Naive thymus-derived CD8-positive, alpha-beta T cell (primary cell): ENCODE results near the gene PTPN9. TPM values are rescaled to one million over a fixed set of nuclear protein-coding genes. Genes with fewer than 3 reads are reported as not detected.

Experiments used
- ATAC-seq, 2 donors: fragments of 150-1000 bp; cut with Tn5 transposase in 1 of 2; sonication (Bioruptor Pico), chemical (Tn5 transposase) in 1 of 2; 1 replicate in 1 of 2; 2 replicates in 1 of 2; pipeline ENCODE4 v1.10.0; 2021; ENCODE audit warnings: mild to moderate bottlenecking in 2 of 2, moderate library complexity in 2 of 2
- POLR2A ChIA-PET: fragments of 350-600 bp; sonication (Branson Sonifier 250); formaldehyde crosslinking; loops from one replicate; lab custom pipeline; 2021; ENCODE audit warnings: antibody characterized with exemption; lab: Charles Lee
- DNase-seq, 10 donors: peaks; one replicate each; pipeline versions ENCODE4 v3.0.0 to v3.0.0-alpha.2; 2020 to 2022
- H3K27ac Mint-ChIP-seq, 10 donors: one replicate each; pipeline ENCODE4 v1.8.0; 2020 to 2022; ENCODE audit warnings: mild to moderate bottlenecking in 10 of 10, mixed read lengths in 10 of 10, moderate library complexity in 4 of 10, inconsistent platforms in 1 of 10
- H3K27me3 Mint-ChIP-seq, 5 donors: one replicate each; pipeline ENCODE4 v1.8.0; 2021 to 2022; ENCODE audit warnings: mixed read lengths in 5 of 5
- H3K36me3 Mint-ChIP-seq, 3 donors: one replicate each; pipeline ENCODE4 v1.8.0; 2020 to 2022; ENCODE audit warnings: mixed read lengths in 3 of 3, mild to moderate bottlenecking in 2 of 3, inconsistent platforms in 1 of 3
- H3K4me1 Mint-ChIP-seq, 4 donors: one replicate each; pipeline ENCODE4 v1.8.0; 2021 to 2022; ENCODE audit warnings: mixed read lengths in 4 of 4
- H3K4me3 Mint-ChIP-seq, 10 donors: one replicate each; pipeline ENCODE4 v1.8.0; 2020 to 2022; ENCODE audit warnings: mild to moderate bottlenecking in 10 of 10, mixed read lengths in 10 of 10, moderate library complexity in 6 of 10, inconsistent platforms in 1 of 10
- H3K9me3 Mint-ChIP-seq, 9 donors: one replicate each; pipeline ENCODE4 v1.8.0; 2020 to 2022; ENCODE audit warnings: mixed read lengths in 9 of 9, mild to moderate bottlenecking in 3 of 9, inconsistent platforms in 1 of 9, moderate library complexity in 1 of 9
- polyA plus RNA-seq, 3 donors: library from polyadenylated mRNA; unstranded; fragments of 300-500 nt; fragmentation: Illumina TruSeq; gene quantifications; one replicate each; pipeline ENCODE4 v1.2.3, GENCODE V29; 2021
- total RNA-seq, 8 experiments: library from RNA in 2 of 8; stranded (reverse) in 2 of 8; gene quantifications; one replicate each; pipeline ENCODE4 v1.2.3 and lab custom pipeline; 2021 to 2026

PTPN9 gene
- 10 to 100 TPM; 10.1 to 14.0 TPM for total RNA-seq
- polyA plus RNA-seq, result 10 to 100 TPM; 12.9 to 19.6 (median 18.2) TPM
- 13.8 to 40.3 (median 25.1) reads per million in 6 experiments for total RNA-seq (lab: John Stamatoyannopoulos, UW)

DNA sequence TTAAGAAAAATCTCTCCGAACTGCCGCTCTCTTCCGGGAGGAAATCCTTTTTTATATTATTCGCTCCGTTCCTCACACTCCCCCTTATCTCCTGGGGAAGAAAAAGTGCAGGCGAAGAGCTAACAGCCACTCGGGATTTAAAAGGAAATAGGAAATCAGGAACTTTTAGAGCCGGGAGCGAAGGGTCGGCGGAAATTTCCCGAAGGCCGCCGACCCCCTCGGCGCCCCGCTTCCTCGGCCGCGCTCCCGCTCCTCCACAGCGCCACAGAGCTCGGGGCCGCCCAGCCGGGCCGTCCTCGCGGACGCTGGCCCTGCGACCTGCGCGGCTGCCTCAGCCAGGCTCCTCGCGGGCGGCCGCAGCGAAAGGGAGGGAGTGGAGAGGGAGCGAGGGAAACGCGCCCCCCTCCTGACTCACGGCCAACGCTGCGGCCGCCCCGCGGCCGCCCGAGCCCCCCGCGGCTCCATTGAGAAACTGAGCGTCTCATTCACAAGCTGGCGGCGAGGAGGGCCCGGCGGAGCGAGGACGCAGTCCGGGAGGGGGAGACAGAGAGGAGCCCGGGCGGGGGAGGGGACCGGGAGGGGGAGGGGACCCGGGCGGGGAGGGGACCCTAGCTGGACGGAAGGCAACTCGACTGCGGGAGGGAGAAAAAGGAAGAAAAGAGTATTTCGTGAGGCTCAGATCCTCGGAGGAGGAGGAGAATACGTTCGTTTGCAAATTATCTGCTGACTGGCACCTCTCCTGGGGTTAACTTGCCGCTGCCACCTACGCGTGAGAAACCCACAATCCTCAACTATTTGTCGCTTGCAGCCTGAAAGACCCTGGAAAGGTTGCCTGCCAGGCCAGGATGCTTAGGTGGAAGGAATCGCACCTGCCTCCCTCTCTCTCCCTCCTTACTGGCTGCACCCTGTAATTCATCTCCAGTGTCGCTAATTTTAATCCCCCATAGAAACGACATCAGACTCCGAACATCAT is at the start of gene PTPN9:
Gene PTPN9, minus strand, starts transcription at position 368 of the 973 bp plus-strand sequence. CDS start 539 bp downstream, outside the sequence.
- peak within 1 kb of the TSS; percentile 88 to 95 (median 92) for H3K27ac Mint-ChIP-seq
- peak; percentile 80 to 84 for ATAC-seq
- DNase-seq, result peak; percentile 33 to 82 (median 60)
- H3K9me3 Mint-ChIP-seq, result no peaks in the 10 kb centered on the region
- POLR2A ChIA-PET, result interaction anchor here (0.5 to 3.3 kb wide), 10 partner anchors 18 to 211 kb away, joined by 3 to 38 read pairs (median 5); partner anchors contain the start of genes IMP3, SIN3A and SNUPN
- peaks cover 13 to 28% (median 22%) of the 10 kb centered on the region in 4 donors for H3K4me1 Mint-ChIP-seq
- no peaks in the 10 kb centered on the region for H3K27me3 Mint-ChIP-seq
- H3K36me3 Mint-ChIP-seq, result no peaks in the 10 kb centered on the region
- peak within 1 kb of the TSS; percentile 91 to 96 (median 92) for H3K4me3 Mint-ChIP-seq

DNA sequence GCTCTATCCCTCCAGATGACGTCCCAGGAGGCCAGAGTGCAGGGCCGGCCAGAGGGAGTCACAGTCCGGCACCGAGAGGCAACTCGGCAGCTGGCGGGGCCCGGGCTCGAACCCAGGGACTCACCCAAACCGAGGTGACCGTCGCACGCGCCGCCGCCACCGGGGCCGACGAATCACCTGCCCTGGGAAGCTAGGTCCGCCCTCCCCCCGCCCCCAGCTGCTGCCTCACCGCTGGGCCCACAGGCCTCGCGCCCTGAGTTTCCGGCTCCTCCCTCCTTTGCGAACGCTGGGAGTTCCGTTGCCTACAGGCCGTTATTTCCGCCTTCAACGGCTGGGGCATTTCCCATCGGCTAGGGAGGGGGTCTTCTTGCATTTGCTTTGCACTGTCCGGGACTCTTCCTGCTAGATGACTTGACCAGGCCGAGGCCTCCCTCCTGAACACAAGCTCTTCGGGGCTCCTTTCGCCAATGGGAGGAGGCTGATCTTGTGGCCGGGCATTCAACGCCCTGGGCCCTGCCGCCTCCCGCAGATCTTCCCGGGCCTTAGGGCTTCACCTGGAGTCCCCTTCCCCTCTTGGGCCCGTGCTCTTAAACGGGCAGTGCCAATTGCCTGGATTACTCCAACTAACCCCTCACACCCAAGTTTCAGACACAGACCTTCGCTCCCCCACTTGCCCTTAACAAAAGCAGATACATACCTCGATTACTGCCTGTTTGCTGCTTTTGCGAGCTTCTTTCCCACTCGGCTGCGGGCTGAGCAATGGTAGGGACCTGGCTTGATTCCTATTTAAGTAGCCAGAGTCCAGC is 46.6 kb upstream of the PTPN9 start, which contains the start of gene SNUPN:
Gene SNUPN, minus strand, starts transcription at position 184 of the 806 bp plus-strand sequence. CDS start 4,674 bp downstream, outside the sequence.
- H3K36me3 Mint-ChIP-seq, result peaks cover 0 to 10% (median 0%) of the 10 kb centered on the region in 3 donors
- H3K27ac Mint-ChIP-seq, result peak within 1 kb of the TSS; percentile 91 to 100 (median 98)
- POLR2A ChIA-PET, result interaction anchor here (0.6 to 5.1 kb wide), 14 partner anchors 10 to 277 kb away, joined by 3 to 143 read pairs (median 8); partner anchors contain the start of genes IMP3, MAN2C1, PTPN9 and SIN3A
- H3K4me3 Mint-ChIP-seq, result peak within 1 kb of the TSS; percentile 90 to 100 (median 96)
- ATAC-seq (peak; percentile 89 to 92), DNase-seq (peak; percentile 83 to 96 (median 90))
- H3K27me3 Mint-ChIP-seq, result no peaks in the 10 kb centered on the region
- peaks cover 16 to 39% (median 32%) of the 10 kb centered on the region in 4 donors for H3K4me1 Mint-ChIP-seq
- H3K9me3 Mint-ChIP-seq, result no peaks in the 10 kb centered on the region

- no peaks in the 10 kb centered on the region for H3K27me3 Mint-ChIP-seq
Measured at GRCh38 chr15:75622505-75622904, 43.4 kb upstream of the PTPN9 start.

GRCh38 chr15:75620841-75621391 is 41.8 kb upstream of the PTPN9 start:
- Mint-ChIP-seq H3K36me3 (peaks cover 0 to 50% (median 11%) of the 10 kb centered on the region in 3 donors), H3K4me1 (peaks cover 17 to 39% (median 32%) of the 10 kb centered on the region in 4 donors), H3K4me3 (peak overlapping the region in 4 of 10 donors; percentile 2 to 60 (median 15)), H3K27ac (peak overlapping the region in 9 of 10 donors; percentile 12 to 86 (median 57)), H3K27me3 (no peaks in the 10 kb centered on the region), H3K9me3 (no peaks in the 10 kb centered on the region)
- no peak for ATAC-seq
- DNase-seq, result no peak
- POLR2A ChIA-PET, result interaction anchor here (0.5 to 1.6 kb wide), 4 partner anchors 14 to 43 kb away, joined by 3 to 7 read pairs (median 4); partner anchors contain the start of genes IMP3 and PTPN9

More at GRCh38 chr15:75622505-75622904, 43.4 kb upstream of the PTPN9 start:
- ATAC-seq, result no peak
- no peak for DNase-seq
- POLR2A ChIA-PET, result no interaction called here
- no peaks in the 10 kb centered on the region for H3K9me3 Mint-ChIP-seq
- peaks cover 19 to 46% (median 39%) of the 10 kb centered on the region in 4 donors for H3K4me1 Mint-ChIP-seq
- peak overlapping the region in 9 of 10 donors; percentile 12 to 83 (median 57) for H3K27ac Mint-ChIP-seq
- H3K36me3 Mint-ChIP-seq, result peaks cover 0 to 35% (median 7%) of the 10 kb centered on the region in 3 donors
- peak overlapping the region in 4 of 10 donors; percentile 4 to 35 (median 8) for H3K4me3 Mint-ChIP-seq

DNA sequence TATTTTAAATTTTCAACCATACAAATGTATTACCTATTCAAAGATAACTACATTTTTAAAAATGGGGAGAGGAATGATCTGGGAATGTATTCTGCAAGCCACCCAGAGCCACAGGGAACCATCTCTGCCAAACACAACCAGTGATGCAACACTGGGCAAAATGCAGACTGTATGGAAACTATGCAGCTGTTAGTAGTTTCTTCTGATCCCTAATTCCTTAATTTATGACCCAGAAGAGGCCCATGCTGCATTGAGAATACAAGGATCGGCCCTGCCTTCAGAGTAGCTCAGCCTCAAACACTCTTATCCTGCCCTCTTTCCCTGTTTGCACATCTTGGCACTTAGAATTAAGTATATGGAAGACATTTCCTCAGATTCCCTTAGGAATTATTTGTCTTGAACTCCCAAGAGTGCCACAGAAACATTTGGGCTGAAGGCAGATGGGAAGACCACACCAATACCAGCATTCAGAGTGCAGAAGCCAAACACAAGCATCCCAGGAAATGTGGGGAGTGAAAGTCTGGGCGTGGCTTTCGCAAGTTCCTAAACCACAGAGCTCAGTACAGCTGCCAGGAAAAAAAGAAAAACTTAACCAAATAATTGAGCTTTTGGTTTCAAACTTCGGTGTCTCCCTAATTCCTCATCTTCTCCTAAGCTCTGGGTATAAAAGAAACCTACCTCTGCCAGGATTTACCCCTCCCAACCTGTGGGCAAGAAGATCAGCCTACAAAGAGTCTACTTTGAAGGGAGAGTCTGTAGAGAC is 41.1 kb upstream of the PTPN9 start:
- ATAC-seq (no peak), DNase-seq (no peak)
- POLR2A ChIA-PET, result interaction anchor here (0.5 to 1.6 kb wide), 4 partner anchors 13 to 42 kb away, joined by 3 to 7 read pairs (median 4); partner anchors contain the start of genes IMP3 and PTPN9
- Mint-ChIP-seq H3K4me3 (peak overlapping the region in 3 of 10 donors; percentile 38 to 45 (median 44)), H3K27ac (peak overlapping the region in 9 of 10 donors; percentile 12 to 89 (median 67)), H3K9me3 (no peaks in the 10 kb centered on the region), H3K36me3 (peaks cover 0 to 56% (median 14%) of the 10 kb centered on the region in 3 donors), H3K4me1 (peaks cover 15 to 37% (median 30%) of the 10 kb centered on the region in 4 donors), H3K27me3 (no peaks in the 10 kb centered on the region)

GRCh38 chr15:75616766-75617165 is 37.7 kb upstream of the PTPN9 start:
- DNase-seq (no peak), ATAC-seq (no peak)
- peaks cover 0 to 89% (median 23%) of the 10 kb centered on the region in 3 donors for H3K36me3 Mint-ChIP-seq
- H3K4me1 Mint-ChIP-seq, result peaks cover 14 to 17% (median 17%) of the 10 kb centered on the region in 4 donors
- H3K9me3 Mint-ChIP-seq, result no peaks in the 10 kb centered on the region
- H3K27ac Mint-ChIP-seq, result peak overlapping the region in 4 of 10 donors; percentile 16 to 43 (median 34)
- H3K4me3 Mint-ChIP-seq, result no peak overlapping the region
- POLR2A ChIA-PET, result no interaction called here
- no peaks in the 10 kb centered on the region for H3K27me3 Mint-ChIP-seq

GRCh38 chr15:75606711-75607699 is 27.9 kb upstream of the PTPN9 start:
- POLR2A ChIA-PET, result interaction anchor here (0.9 to 3.4 kb wide), 8 partner anchors 9 to 239 kb away, joined by 3 to 23 read pairs (median 7); partner anchors contain the start of genes IMP3, MAN2C1, PTPN9 and SIN3A
- Mint-ChIP-seq H3K27ac (peak overlapping the region; percentile 75 to 92 (median 88)), H3K4me3 (peak overlapping the region; percentile 51 to 82 (median 76)), H3K36me3 (peaks cover 5 to 49% (median 20%) of the 10 kb centered on the region in 3 donors), H3K4me1 (peaks cover 26 to 51% (median 44%) of the 10 kb centered on the region in 4 donors), H3K27me3 (no peaks in the 10 kb centered on the region), H3K9me3 (no peaks in the 10 kb centered on the region)
- DNase-seq, result peak in 5 of 10 donors; percentile 20 to 57 (median 42)
- ATAC-seq, result peak; percentile 76 to 85

GRCh38 chr15:75606026-75606425 is 26.9 kb upstream of the PTPN9 start:
- no peak for ATAC-seq
- Mint-ChIP-seq H3K4me1 (peaks cover 29 to 56% (median 44%) of the 10 kb centered on the region in 4 donors), H3K9me3 (no peaks in the 10 kb centered on the region), H3K27ac (peak overlapping the region; percentile 75 to 92 (median 86)), H3K36me3 (peaks cover 5 to 48% (median 22%) of the 10 kb centered on the region in 3 donors), H3K4me3 (peak overlapping the region; percentile 51 to 82 (median 76)), H3K27me3 (no peaks in the 10 kb centered on the region)
- POLR2A ChIA-PET, result interaction anchor here (1.7 to 3.4 kb wide), 5 partner anchors 14 to 152 kb away, joined by 5 to 23 read pairs (median 9); partner anchors contain the start of genes IMP3, PTPN9 and SNUPN
- DNase-seq, result no peak

- ATAC-seq, result no peak
- POLR2A ChIA-PET, result no interaction called here
- no peak for DNase-seq
- no peak overlapping the region for H3K4me3 Mint-ChIP-seq
- H3K36me3 Mint-ChIP-seq, result peaks cover 0 to 68% (median 31%) of the 10 kb centered on the region in 3 donors
- H3K4me1 Mint-ChIP-seq, result peaks cover 14 to 29% (median 21%) of the 10 kb centered on the region in 4 donors
- H3K27ac Mint-ChIP-seq, result peak overlapping the region in 1 of 10 donors; percentile 46
- H3K27me3 Mint-ChIP-seq, result no peaks in the 10 kb centered on the region
- no peaks in the 10 kb centered on the region for H3K9me3 Mint-ChIP-seq
Measured at GRCh38 chr15:75599401-75599800, 20.3 kb upstream of the PTPN9 start.
